CD4-positive, alpha-beta T cell treated with Interleukin-15 for 4 hours (primary cell): ENCODE measurements around the gene SRPK1.
"Not testable (repeated sequence)": the region's sequence is repeated elsewhere in the genome, so short reads cannot be mapped to it uniquely, and the experiment has no call there.

Experiments used
- DNase-seq: peaks from one replicate; pipeline ENCODE4 v3.0.0-alpha.2; 2020; ENCODE audit warnings: low spot score

SRPK1 gene

GRCh38 chr6:35920793-35921732 is at the start of gene SRPK1:
SRPK1 (minus strand) TSS chr6:35921098; CDS start chr6:35921056, 42 bp downstream.
- peak; percentile 87 for DNase-seq

GRCh38 chr6:35970181-35970580 is 49.3 kb upstream of the SRPK1 start:
- DNase-seq = no peak

- DNase-seq = no peak
Measured at GRCh38 chr6:35969646-35970045, 48.7 kb upstream of the SRPK1 start.

GRCh38 chr6:35968821-35969220 is 47.9 kb upstream of the SRPK1 start:
- no peak for DNase-seq

- no peak for DNase-seq
Measured at GRCh38 chr6:35967076-35967774, 46.3 kb upstream of the SRPK1 start.

GRCh38 chr6:35962779-35963560 is 42.1 kb upstream of the SRPK1 start:
- DNase-seq = no peak

- DNase-seq = no peak
Measured at GRCh38 chr6:35960187-35960586, 39.3 kb upstream of the SRPK1 start.

GRCh38 chr6:35955970-35956369 is 35.1 kb upstream of the SRPK1 start:
- no peak for DNase-seq

- no peak for DNase-seq
Measured at GRCh38 chr6:35955521-35955920, 34.6 kb upstream of the SRPK1 start.

GRCh38 chr6:35955071-35955470 is 34.2 kb upstream of the SRPK1 start:
- DNase-seq = no peak

GRCh38 chr6:35954333-35954732 is 33.4 kb upstream of the SRPK1 start:
- DNase-seq = no peak

GRCh38 chr6:35948725-35949124 is 27.8 kb upstream of the SRPK1 start:
- DNase-seq = no peak

GRCh38 chr6:35945650-35946025 is 24.7 kb upstream of the SRPK1 start:
- DNase-seq = no peak

- DNase-seq = no peak
Measured at GRCh38 chr6:35943390-35943789, 22.5 kb upstream of the SRPK1 start.

GRCh38 chr6:35942355-35942754 is 21.5 kb upstream of the SRPK1 start:
- no peak for DNase-seq

- not testable (repeated sequence) for DNase-seq
Measured at GRCh38 chr6:35941170-35941569, 20.3 kb upstream of the SRPK1 start.

GRCh38 chr6:35940014-35940413 is 19.1 kb upstream of the SRPK1 start:
- DNase-seq = not testable (repeated sequence)

GRCh38 chr6:35939259-35939658 is 18.4 kb upstream of the SRPK1 start:
- not testable (repeated sequence) for DNase-seq

GRCh38 chr6:35936681-35937359 is 15.9 kb upstream of the SRPK1 start:
- DNase-seq = no peak

- DNase-seq = no peak
Measured at GRCh38 chr6:35935469-35935868, 14.6 kb upstream of the SRPK1 start.

- DNase-seq = no peak
Measured at GRCh38 chr6:35933844-35934243, 12.9 kb upstream of the SRPK1 start.

- DNase-seq = not testable (repeated sequence)
Measured at GRCh38 chr6:35931873-35932272, 11.0 kb upstream of the SRPK1 start.
